Chondrocyte (in vitro differentiated cells): Measurements from ENCODE around the gene PIK3CB. TPM values are rescaled to one million over a fixed set of nuclear protein-coding genes. Genes with fewer than 3 reads are reported as not detected.
"Not testable (repeated sequence)": the region's sequence is repeated elsewhere in the genome, so short reads cannot be mapped to it uniquely, and the experiment has no call there.

ENCODE experiments used
- DNase-seq: peaks from one replicate; pipeline ENCODE4 v3.0.0; 2021; ENCODE audit warnings: mixed read lengths, low spot score
- H3K27ac Mint-ChIP-seq: one replicate; pipeline ENCODE4 v1.8.0; 2021; ENCODE audit warnings: mild to moderate bottlenecking, moderate library complexity, mixed read lengths; ENCODE audit not compliant: unreplicated experiment
- H3K27me3 Mint-ChIP-seq: 2 replicates; pipeline ENCODE4 v1.8.0; 2021; ENCODE audit warnings: low read depth, mixed read lengths
- H3K36me3 Mint-ChIP-seq: 2 replicates; pipeline ENCODE4 v1.8.0; 2021; ENCODE audit warnings: low read depth, mixed read lengths
- H3K4me1 Mint-ChIP-seq: 2 replicates; pipeline ENCODE4 v1.8.0; 2021; ENCODE audit warnings: low read depth, mild to moderate bottlenecking, mixed read lengths
- H3K4me3 Mint-ChIP-seq: one replicate; pipeline ENCODE4 v1.8.0; 2021; ENCODE audit warnings: mild to moderate bottlenecking, moderate library complexity, mixed read lengths; ENCODE audit not compliant: unreplicated experiment
- H3K9me3 Mint-ChIP-seq: 2 replicates; pipeline ENCODE4 v1.8.0; 2021; ENCODE audit warnings: low read depth, mixed read lengths
- CTCF ChIP-seq: fragments of 200-600 bp; sonication (generic); IDR thresholded peaks from 2 replicates; pipeline ENCODE4 v1.5.0; 2021; ENCODE audit warnings: antibody characterized with exemption, mild to moderate bottlenecking, moderate library complexity
- total RNA-seq: library from RNA; stranded (reverse); gene quantifications from 3 replicates; pipeline ENCODE4 v1.2.1, GENCODE V29; 2021

PIK3CB gene
- total RNA-seq, 1 donor from 2014 or later: 19.5 TPM

- H3K27me3 Mint-ChIP-seq: no peaks in the 10 kb centered on the region
- DNase-seq: peak; percentile 9
- H3K4me1 Mint-ChIP-seq: no peaks in the 10 kb centered on the region
- no peak overlapping the region for H3K4me3 Mint-ChIP-seq
- H3K27ac Mint-ChIP-seq: no peak overlapping the region
- no peak for TF ChIP-seq CTCF
- H3K9me3 Mint-ChIP-seq: no peaks in the 10 kb centered on the region
- H3K36me3 Mint-ChIP-seq: no peaks in the 10 kb centered on the region
Measured at GRCh38 chr3:138846262-138846791, 11.6 kb upstream of the PIK3CB start.

- H3K36me3 Mint-ChIP-seq: no peaks in the 10 kb centered on the region
- no peaks in the 10 kb centered on the region for H3K9me3 Mint-ChIP-seq
- no peak for TF ChIP-seq CTCF
- no peak overlapping the region for H3K4me3 Mint-ChIP-seq
- no peak overlapping the region for H3K27ac Mint-ChIP-seq
- DNase-seq: peak; percentile 8
- no peaks in the 10 kb centered on the region for H3K27me3 Mint-ChIP-seq
- no peaks in the 10 kb centered on the region for H3K4me1 Mint-ChIP-seq
Measured at GRCh38 chr3:138845771-138846173, 11.0 kb upstream of the PIK3CB start.

- no peak overlapping the region for H3K27ac Mint-ChIP-seq
- H3K4me3 Mint-ChIP-seq: no peak overlapping the region
- H3K9me3 Mint-ChIP-seq: no peaks in the 10 kb centered on the region
- H3K36me3 Mint-ChIP-seq: no peaks in the 10 kb centered on the region
- no peaks in the 10 kb centered on the region for H3K27me3 Mint-ChIP-seq
- peak; percentile 2 for DNase-seq
- no peak for TF ChIP-seq CTCF
- H3K4me1 Mint-ChIP-seq: no peaks in the 10 kb centered on the region
Measured at GRCh38 chr3:138845181-138845601, 10.5 kb upstream of the PIK3CB start.

- DNase-seq: peak; percentile 5
- no peaks in the 10 kb centered on the region for H3K9me3 Mint-ChIP-seq
- no peak for TF ChIP-seq CTCF
- no peaks in the 10 kb centered on the region for H3K4me1 Mint-ChIP-seq
- no peak overlapping the region for H3K27ac Mint-ChIP-seq
- H3K4me3 Mint-ChIP-seq: no peak overlapping the region
- no peaks in the 10 kb centered on the region for H3K27me3 Mint-ChIP-seq
- H3K36me3 Mint-ChIP-seq: no peaks in the 10 kb centered on the region
Measured at GRCh38 chr3:138842483-138843188, 7.9 kb upstream of the PIK3CB start.

GRCh38 chr3:138838385-138838784, 3.7 kb upstream of the PIK3CB start:
- not testable (repeated sequence) for H3K9me3 Mint-ChIP-seq, DNase-seq, H3K4me3 Mint-ChIP-seq, H3K27me3 Mint-ChIP-seq, H3K36me3 Mint-ChIP-seq, H3K27ac Mint-ChIP-seq
- H3K4me1 Mint-ChIP-seq: peaks cover 11% of the 10 kb centered on the region

GRCh38 chr3:138835846-138836245, 1.1 kb upstream of the PIK3CB start:
- not testable (repeated sequence) for H3K27me3 Mint-ChIP-seq, H3K36me3 Mint-ChIP-seq, H3K27ac Mint-ChIP-seq, H3K9me3 Mint-ChIP-seq, DNase-seq, H3K4me3 Mint-ChIP-seq
- peaks cover 15% of the 10 kb centered on the region for H3K4me1 Mint-ChIP-seq
